ENCODE measurements around the gene FCMR. TPM values are rescaled to one million over a fixed set of nuclear protein-coding genes. Genes with fewer than 3 reads are reported as not detected.

FCMR gene
- total and polyA plus RNA-seq, 9 of the 15 experiments (the other 6 are each of a cell fraction or from before 2014, with no cell fraction given), result 0.11 to 0.82 (median 0.20) TPM; not detected in 5

DNA sequence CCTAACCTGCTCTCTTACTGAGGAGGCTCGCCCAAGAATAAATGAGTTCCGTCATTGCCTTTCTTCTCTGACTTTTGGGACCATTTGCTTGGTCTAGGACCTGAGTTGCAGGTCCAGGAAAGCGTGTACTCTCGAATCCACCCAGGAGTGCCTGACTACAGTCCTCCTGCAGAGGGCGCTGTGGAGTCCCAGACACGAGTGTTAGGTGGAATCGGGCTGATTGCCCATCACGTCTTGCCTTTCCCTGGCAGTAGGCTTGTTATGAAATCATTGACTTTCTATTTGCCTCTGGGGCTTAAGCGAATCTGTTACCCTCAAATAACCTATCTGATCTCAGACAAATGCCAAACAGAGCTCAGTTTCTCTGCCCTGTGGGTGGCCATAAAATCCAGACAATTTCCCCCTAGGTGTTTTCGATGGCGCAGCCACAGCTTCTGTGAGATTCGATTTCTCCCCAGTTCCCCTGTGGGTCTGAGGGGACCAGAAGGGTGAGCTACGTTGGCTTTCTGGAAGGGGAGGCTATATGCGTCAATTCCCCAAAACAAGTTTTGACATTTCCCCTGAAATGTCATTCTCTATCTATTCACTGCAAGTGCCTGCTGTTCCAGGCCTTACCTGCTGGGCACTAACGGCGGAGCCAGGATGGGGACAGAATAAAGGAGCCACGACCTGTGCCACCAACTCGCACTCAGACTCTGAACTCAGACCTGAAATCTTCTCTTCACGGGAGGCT is 56.6 kb downstream of the FCMR start, which contains the start of gene IL20 (continued):
- TF ChIP-seq, protein P1, sequence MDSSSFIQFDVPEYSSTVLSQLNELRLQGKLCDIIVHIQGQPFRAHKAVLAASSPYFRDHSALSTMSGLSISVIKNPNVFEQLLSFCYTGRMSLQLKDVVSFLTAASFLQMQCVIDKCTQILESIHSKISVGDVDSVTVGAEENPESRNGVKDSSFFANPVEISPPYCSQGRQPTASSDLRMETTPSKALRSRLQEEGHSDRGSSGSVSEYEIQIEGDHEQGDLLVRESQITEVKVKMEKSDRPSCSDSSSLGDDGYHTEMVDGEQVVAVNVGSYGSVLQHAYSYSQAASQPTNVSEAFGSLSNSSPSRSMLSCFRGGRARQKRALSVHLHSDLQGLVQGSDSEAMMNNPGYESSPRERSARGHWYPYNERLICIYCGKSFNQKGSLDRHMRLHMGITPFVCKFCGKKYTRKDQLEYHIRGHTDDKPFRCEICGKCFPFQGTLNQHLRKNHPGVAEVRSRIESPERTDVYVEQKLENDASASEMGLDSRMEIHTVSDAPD (CRISPR knock-in tag; IDR thresholded peaks at IDR 0.05), result no peak
- TF ChIP-seq HDAC3 (IDR thresholded peaks at IDR 0.05; ENCODE audit: borderline replicate concordance, partially characterized antibody) (no peak), ZNF408 (CRISPR knock-in tag; IDR thresholded peaks at IDR 0.05; ENCODE audit: low read depth) (no peak), ZNF239 (CRISPR knock-in tag; IDR thresholded peaks at IDR 0.05) (no peak), HOXB6 (CRISPR knock-in tag; IDR thresholded peaks at IDR 0.05; ENCODE audit: borderline replicate concordance) (no peak), NFATC3 (IDR thresholded peaks at IDR 0.05) (no peak), SETDB1 (IDR thresholded peaks at IDR 0.05; ENCODE audit: low read length) (no peak), TCF3 (CRISPR knock-in tag; IDR thresholded peaks at IDR 0.05) (no peak), E2F3 (CRISPR knock-in tag; IDR thresholded peaks at IDR 0.05) (no peak), PRPF4 (IDR thresholded peaks at IDR 0.05; ENCODE audit: insufficient read depth, low read depth, low read length, poor library complexity, severe bottlenecking) (no peak), EHMT2 (IDR thresholded peaks at IDR 0.05) (no peak), CBX1 (IDR thresholded peaks at IDR 0.05; ENCODE audit: low read depth) (no peak), PTTG1 (tag; IDR thresholded peaks at IDR 0.05; ENCODE audit: low read depth) (no peak), ZNF354B (CRISPR knock-in tag; IDR thresholded peaks at IDR 0.05) (no peak), KLF6 (CRISPR knock-in tag; IDR thresholded peaks at IDR 0.05; ENCODE audit: borderline replicate concordance) (no peak), STAT5A (IDR thresholded peaks at IDR 0.05; ENCODE audit: borderline replicate concordance, low read length) (no peak), COPS2 (conservative IDR thresholded peaks at IDR 0.05) (no peak), MBD2 (IDR thresholded peaks at IDR 0.05; ENCODE audit: borderline replicate concordance, low read depth) (no peak), TARDBP (IDR thresholded peaks at IDR 0.05) (peak; percentile 65; the same call in 1 of the 2 replicates), CREB1 (IDR thresholded peaks at IDR 0.05) (no peak), CREB1 (CRISPR knock-in tag; IDR thresholded peaks at IDR 0.05) (no peak)
- TF ChIP-seq, protein P2, sequence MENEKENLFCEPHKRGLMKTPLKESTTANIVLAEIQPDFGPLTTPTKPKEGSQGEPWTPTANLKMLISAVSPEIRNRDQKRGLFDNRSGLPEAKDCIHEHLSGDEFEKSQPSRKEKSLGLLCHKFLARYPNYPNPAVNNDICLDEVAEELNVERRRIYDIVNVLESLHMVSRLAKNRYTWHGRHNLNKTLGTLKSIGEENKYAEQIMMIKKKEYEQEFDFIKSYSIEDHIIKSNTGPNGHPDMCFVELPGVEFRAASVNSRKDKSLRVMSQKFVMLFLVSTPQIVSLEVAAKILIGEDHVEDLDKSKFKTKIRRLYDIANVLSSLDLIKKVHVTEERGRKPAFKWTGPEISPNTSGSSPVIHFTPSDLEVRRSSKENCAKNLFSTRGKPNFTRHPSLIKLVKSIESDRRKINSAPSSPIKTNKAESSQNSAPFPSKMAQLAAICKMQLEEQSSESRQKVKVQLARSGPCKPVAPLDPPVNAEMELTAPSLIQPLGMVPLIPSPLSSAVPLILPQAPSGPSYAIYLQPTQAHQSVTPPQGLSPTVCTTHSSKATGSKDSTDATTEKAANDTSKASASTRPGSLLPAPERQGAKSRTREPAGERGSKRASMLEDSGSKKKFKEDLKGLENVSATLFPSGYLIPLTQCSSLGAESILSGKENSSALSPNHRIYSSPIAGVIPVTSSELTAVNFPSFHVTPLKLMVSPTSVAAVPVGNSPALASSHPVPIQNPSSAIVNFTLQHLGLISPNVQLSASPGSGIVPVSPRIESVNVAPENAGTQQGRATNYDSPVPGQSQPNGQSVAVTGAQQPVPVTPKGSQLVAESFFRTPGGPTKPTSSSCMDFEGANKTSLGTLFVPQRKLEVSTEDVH (IDR thresholded peaks at IDR 0.05; ENCODE audit: low read depth, partially characterized antibody), result no peak
- TF ChIP-seq, protein P3, sequence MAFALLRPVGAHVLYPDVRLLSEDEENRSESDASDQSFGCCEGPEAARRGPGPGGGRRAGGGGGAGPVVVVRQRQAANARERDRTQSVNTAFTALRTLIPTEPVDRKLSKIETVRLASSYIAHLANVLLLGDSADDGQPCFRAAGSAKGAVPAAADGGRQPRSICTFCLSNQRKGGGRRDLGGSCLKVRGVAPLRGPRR (CRISPR knock-in tag; IDR thresholded peaks at IDR 0.05), result no peak
- TF ChIP-seq, protein P4, sequence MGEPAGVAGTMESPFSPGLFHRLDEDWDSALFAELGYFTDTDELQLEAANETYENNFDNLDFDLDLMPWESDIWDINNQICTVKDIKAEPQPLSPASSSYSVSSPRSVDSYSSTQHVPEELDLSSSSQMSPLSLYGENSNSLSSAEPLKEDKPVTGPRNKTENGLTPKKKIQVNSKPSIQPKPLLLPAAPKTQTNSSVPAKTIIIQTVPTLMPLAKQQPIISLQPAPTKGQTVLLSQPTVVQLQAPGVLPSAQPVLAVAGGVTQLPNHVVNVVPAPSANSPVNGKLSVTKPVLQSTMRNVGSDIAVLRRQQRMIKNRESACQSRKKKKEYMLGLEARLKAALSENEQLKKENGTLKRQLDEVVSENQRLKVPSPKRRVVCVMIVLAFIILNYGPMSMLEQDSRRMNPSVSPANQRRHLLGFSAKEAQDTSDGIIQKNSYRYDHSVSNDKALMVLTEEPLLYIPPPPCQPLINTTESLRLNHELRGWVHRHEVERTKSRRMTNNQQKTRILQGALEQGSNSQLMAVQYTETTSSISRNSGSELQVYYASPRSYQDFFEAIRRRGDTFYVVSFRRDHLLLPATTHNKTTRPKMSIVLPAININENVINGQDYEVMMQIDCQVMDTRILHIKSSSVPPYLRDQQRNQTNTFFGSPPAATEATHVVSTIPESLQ (CRISPR knock-in tag; IDR thresholded peaks at IDR 0.05), result no peak

All from K562 (cell line).